GM12874 (cell line): ENCODE data around the gene PTCSC3.

Experiments
- CTCF ChIP-seq: IDR thresholded peaks from 2 replicates; pipeline ENCODE4 v1.5.1; 2011; ENCODE audit warnings: low read depth, mild to moderate bottlenecking, control low read depth, low read length, moderate library complexity; ENCODE audit not compliant: insufficient read depth

PTCSC3 gene

DNA sequence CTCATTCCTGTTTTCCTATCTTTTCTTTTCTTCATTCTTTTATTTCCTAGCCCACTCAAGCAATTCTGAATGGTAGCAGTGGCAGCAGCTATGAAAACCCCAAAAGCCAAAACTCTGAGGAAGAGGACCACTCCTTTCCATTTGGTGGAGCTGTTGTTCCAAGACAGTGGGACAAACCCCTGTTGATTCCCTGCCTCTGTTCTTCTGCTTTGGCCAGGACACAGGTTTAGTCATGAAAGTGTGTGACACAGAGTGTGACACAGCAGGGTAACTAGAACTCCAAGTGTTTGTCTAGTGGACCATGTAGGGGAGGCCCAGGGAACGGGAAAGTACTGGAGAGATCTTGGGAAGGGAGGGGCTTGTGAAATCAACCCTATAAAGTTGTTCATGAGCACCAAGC, 71.1 kb downstream of the PTCSC3 start:
- no peak for TF ChIP-seq CTCF

DNA sequence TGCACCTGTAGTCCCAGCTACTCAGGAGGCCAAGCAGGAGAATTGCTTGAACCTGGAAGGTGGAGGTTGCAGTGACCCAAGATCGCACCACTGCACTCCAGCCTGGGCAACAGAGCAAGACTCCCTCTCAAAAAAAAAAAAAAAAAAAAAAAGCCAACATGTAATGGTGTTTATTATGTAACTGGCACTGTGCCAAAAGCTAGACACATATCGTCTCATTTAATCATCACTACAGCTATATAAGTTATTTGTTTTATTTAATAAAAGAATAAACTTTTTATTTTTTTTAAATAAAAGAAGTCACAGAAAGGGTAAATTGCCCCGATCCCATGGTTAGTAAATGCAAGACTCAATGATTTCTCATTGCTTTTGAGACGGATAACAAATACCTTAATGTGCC, 76.9 kb downstream of the PTCSC3 start:
- TF ChIP-seq CTCF: no peak

DNA sequence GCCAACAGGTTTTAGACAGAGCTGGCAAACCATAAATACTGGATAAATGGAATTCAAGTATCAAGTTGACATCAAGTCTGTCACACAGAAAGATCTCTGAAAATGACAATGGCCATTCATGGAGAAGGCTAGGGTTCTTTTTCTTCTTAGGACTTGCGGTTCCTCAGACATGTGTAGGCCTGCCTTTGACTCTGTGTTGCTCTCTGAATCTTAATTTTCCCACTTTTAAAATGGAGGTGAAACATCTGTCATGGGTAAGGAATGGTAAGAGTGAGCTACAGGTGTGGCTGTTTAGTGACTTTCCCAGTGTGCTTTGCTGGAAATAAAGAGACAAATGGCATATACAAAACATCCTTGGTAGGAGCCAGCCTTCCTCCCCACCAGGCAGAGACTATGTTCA, 79.2 kb downstream of the PTCSC3 start:
- no peak for TF ChIP-seq CTCF

GRCh38 chr14:36096090-36096489, 80.4 kb downstream of the PTCSC3 start:
- TF ChIP-seq CTCF: no peak

DNA sequence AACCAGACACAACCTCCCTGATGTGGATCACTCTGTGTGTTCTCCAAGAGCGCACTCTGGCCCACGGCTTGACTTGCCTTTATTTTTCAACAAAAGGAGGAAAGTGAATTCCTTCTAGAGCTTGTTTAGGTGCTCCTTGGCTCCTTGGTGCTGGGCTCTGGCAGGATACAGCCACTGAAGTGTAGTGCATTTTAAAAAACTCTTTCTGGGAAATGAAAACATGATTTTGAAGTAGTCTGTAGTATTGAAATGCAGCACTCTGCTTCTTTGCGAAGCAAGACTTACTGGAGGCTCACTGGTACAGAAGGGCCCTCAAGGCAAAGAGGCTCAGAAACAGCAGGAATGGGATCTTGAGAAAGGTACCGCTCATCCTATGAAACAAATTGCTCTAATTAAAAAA, 81.6 kb downstream of the PTCSC3 start:
- no peak for TF ChIP-seq CTCF

DNA sequence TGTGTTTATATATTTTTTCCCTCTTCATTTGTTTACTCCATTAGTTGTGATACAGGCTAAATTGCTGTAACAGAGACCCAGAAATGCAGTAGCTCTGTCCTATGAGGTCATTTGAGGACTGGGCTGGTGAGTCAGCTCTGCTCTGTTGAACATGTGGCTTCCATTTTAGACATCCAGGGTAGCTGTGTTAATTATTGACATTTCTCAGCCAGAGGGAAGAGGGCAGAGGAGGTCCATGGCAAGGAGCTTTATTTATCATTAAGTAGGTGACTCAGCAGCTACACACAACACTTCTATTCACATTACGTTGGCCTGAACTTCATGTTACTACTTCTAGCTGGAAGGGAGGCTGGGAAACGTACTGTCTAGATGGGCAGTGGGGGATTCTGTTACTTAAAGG, 85.4 kb downstream of the PTCSC3 start:
- no peak for TF ChIP-seq CTCF

- TF ChIP-seq CTCF: no peak
Observed at GRCh38 chr14:36087411-36087810, 89.1 kb downstream of the PTCSC3 start.
